T1000 (cell line): Measurements from ENCODE around the gene RALGAPA2.

Experiments
- DNase-seq: peaks from one replicate; lab custom pipeline; 2025; ENCODE audit warnings: mixed read lengths; lab: John Stamatoyannopoulos, UW

Gene RALGAPA2

GRCh38 chr20:20462185-20462584, 250.3 kb downstream of the RALGAPA2 start:
- no peak for DNase-seq

- no peak for DNase-seq
Measured at GRCh38 chr20:20461551-20461950, 250.9 kb downstream of the RALGAPA2 start.

- DNase-seq = no peak
Measured at GRCh38 chr20:20459726-20460125, 252.7 kb downstream of the RALGAPA2 start.

GRCh38 chr20:20457392-20458126, 254.9 kb downstream of the RALGAPA2 start:
- DNase-seq = peak; percentile 23

DNA sequence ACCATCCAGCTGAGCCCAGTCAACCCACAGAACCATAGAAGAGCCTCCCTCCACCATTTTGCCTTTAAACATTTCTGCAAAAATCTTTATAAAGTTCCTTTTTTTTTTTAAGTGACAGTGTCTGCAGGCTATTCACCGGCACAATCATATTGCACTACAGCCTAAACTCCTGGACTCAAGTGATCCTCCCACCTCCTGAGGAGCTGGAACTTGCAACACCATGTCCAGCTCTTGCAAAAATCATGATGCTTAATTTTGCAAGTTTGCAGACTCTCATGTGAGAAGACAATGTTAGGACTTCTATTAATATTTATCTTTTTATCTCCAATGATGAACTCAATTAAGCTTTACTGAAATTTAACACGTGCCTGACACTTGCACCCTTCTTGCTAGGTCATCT, 255.7 kb downstream of the RALGAPA2 start:
- no peak for DNase-seq

GRCh38 chr20:20455926-20456325, 256.5 kb downstream of the RALGAPA2 start:
- no peak for DNase-seq

DNA sequence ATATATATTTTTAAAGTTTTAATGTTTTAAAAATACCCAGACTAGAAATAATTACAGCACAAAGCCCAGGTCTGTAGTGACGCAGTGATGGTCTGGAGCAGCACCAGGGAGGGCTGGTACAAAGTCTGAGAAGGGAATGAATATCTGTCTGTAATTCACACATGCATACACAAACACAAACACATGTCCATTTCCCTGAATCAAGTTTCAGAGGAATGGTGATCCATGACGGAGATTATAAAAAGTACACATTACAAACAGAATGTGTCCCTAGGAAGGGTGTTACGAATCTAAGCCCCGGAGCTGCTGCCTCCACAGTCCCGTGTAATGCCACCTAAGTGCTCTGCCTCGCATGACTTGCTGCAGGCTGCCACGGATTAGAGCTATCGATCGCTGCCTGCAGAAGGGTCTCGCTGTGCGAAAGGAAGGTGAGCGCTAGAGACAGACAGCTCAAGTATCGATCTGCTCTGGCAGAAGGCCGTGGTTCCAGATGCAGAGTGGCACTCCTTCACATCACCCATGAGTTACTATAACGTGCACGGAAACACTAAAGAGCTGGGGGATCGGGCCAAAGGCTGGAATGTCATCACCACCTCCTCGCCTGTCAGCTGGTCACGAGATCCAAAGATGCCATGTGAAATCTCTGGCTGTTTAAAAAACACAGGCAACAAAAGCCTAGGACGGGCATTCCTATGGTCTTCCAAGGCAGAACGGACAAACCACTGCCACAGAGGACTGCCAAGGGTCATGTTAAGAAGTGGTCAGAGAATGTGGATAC, 257.4 kb downstream of the RALGAPA2 start:
- no peak for DNase-seq

GRCh38 chr20:20454367-20454766, 258.1 kb downstream of the RALGAPA2 start:
- DNase-seq = no peak

DNA sequence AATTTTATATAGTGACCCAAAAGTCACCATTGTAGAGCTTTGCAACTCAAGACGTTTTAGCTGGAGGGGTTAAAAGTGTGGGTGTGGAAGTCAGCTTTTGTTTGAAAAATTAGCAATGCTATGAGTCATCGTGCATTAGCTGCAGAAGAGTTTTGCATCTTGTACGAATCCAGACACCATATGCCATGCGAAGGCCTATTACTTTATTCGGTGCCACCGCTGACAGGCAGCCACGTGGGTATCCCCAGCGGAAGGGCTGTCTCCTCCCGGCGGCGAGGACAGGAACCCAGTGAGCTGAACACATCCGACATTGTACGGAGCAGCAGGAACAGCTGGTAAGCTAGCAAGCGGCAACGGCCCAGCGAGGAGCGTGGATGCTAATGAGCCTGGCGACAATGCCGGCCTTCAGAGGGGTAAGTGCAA, 260.2 kb downstream of the RALGAPA2 start:
- DNase-seq = no peak

- no peak for DNase-seq
Measured at GRCh38 chr20:20450521-20450920, 261.9 kb downstream of the RALGAPA2 start.

DNA sequence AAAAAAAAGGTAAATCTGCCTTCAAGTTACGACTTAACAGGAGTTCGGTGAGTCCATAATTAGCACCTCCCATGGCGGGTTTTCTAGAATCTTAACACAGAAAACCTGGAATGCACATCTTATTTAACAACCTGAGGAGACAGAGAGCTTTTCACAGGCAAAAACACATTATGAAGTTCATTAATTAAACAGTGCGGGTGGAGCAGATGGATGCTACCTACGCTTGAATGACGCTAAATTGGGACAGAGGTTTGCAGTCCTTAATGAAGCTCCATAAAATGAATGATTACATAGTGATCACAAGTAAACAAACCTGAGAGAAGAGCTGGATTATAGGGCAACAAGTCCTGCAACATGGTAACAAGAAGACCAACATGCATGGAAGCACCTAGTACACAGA, 263.6 kb downstream of the RALGAPA2 start:
- no peak for DNase-seq

GRCh38 chr20:20447196-20447595, 265.2 kb downstream of the RALGAPA2 start:
- DNase-seq = no peak

DNA sequence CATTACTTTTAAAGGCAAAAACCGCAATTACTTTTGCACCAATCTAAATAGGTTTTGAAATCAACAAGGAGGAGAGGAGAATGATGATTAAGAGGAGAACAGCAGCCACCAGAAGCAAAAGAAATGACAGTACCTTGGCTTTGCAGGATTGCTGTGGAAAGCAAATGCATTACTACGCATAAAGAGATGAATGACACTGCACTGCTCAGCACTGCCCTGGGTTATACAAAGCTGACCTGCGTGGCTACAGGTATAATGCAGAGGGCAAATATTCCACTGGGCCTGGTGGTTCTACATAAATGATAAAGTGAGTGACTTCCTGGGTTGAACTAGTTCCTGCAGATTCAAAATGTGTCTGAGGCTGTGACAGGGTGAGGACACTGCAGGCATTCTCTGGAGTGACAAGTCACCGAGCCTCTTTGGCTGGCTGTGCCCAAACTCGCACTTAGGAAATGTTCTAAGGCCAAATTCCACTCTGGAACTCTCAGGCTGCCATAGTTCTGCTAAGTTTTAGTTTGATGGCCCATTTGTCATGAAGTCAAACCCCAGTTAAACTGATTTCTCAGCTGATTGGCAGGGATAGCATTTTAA, 265.9 kb downstream of the RALGAPA2 start:
- no peak for DNase-seq

- DNase-seq = no peak
Measured at GRCh38 chr20:20446001-20446400, 266.4 kb downstream of the RALGAPA2 start.

GRCh38 chr20:20443504-20443903, 268.9 kb downstream of the RALGAPA2 start:
- no peak for DNase-seq

GRCh38 chr20:20442466-20442865, 270.0 kb downstream of the RALGAPA2 start:
- no peak for DNase-seq

- DNase-seq = no peak
Measured at GRCh38 chr20:20440886-20441658, 271.4 kb downstream of the RALGAPA2 start.

DNA sequence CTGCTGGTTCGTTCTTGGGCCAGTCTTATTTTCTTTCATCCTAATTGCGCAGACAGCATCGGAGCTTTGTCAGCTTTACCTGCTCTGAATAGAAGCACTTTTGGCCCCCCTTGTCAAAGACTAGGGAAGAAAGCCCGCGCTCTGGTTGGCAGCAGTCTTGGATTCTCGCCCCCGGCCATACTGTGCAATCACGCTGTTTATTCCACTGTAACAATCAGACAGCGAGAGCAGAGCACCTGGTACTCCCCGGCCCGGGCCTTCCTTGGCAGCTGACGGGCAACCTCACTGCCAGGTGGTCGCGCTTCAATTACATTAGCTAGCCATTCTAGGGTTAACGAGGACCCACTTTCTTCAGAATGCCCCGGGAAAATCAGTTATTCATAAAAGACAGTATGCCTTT, 272.0 kb downstream of the RALGAPA2 start:
- no peak for DNase-seq

GRCh38 chr20:20439602-20440190, 272.7 kb downstream of the RALGAPA2 start:
- DNase-seq = no peak

GRCh38 chr20:20437314-20437713, 275.1 kb downstream of the RALGAPA2 start:
- DNase-seq = no peak

DNA sequence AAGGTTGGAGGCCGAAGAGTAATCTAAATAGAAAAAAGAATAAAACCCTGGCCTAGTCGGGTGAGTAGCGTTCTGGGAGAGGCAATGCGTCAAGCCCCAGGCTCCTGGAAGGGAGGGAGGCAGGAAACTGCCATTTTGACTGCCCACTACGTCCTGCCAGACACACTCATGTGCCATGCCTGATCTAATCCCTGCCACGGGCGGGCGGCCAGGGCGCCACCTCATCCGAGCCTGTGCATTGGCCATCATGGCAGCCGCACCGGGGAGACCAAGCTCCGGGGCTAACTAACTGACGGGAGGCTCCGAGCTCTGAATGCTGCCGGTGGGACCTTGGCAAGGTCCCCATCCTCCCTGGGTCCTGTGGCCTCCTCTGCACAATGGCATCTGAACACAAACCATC, 275.8 kb downstream of the RALGAPA2 start:
- DNase-seq = no peak

- DNase-seq = no peak
Measured at GRCh38 chr20:20435453-20435852, 277.0 kb downstream of the RALGAPA2 start.
